Caco-2 (cell line): ENCODE results near the gene HNRNPA2B1. TPM values are rescaled to one million over a fixed set of nuclear protein-coding genes. Genes with fewer than 3 reads are reported as not detected.

Experiments used
- BruUV-seq: library from RNA; stranded (reverse); fragments of 400-500 nt; replicated peaks from 2 replicates; lab custom pipeline; 2021; lab: Mats Ljungman, UMichigan
- CTCF ChIA-PET: fragments of 300-600 bp; sonication (Branson Sonifier 250); formaldehyde crosslinking; loops from one replicate; lab custom pipeline; 2022; ENCODE audit warnings: antibody characterized with exemption; lab: Charles Lee
- POLR2A ChIA-PET: fragments of 300-600 bp; sonication (Branson Sonifier 250); formaldehyde crosslinking; loops from one replicate; lab custom pipeline; 2022; ENCODE audit warnings: antibody characterized with exemption; lab: Charles Lee
- DNase-seq, 2 experiments: peaks; one replicate each; pipeline versions ENCODE4 v3.0.0 to v3.0.0-alpha.2; 2020 to 2022
- H3K27me3 ChIP-seq: replicated peaks from 2 replicates; pipeline ENCODE4 v1.6.0; 2011; ENCODE audit warnings: low read length; ENCODE audit not compliant: control insufficient read depth, insufficient read depth
- H3K36me3 ChIP-seq: 2 replicates; pipeline ENCODE4 v1.5.1; 2011; ENCODE audit warnings: low read length; ENCODE audit not compliant: control insufficient read depth, insufficient read depth
- H3K4me1 ChIP-seq: fragments of 250-450 bp; sonication (Bioruptor Pico); 2 replicates; pipeline ENCODE4 v1.5.1; 2020; ENCODE audit warnings: mild to moderate bottlenecking
- H3K4me3 ChIP-seq: 2 replicates; pipeline ENCODE4 v1.5.1; 2011; ENCODE audit warnings: low read depth, mild to moderate bottlenecking, control low read depth, low read length
- H3K9me3 ChIP-seq: fragments of 250-450 bp; sonication (Bioruptor Pico); 2 replicates; pipeline ENCODE4 v1.5.1; 2020; ENCODE audit warnings: mild to moderate bottlenecking, moderate library complexity
- H3K27ac Mint-ChIP-seq: one replicate; pipeline ENCODE4 v1.8.0; 2022; ENCODE audit warnings: mixed read lengths; ENCODE audit not compliant: unreplicated experiment
- H3K27me3 Mint-ChIP-seq: one replicate; pipeline ENCODE4 v1.8.0; 2022; ENCODE audit warnings: mixed read lengths; ENCODE audit not compliant: insufficient read depth, unreplicated experiment
- H3K36me3 Mint-ChIP-seq: one replicate; pipeline ENCODE4 v1.8.0; 2022; ENCODE audit warnings: mild to moderate bottlenecking, mixed read lengths; ENCODE audit not compliant: insufficient read depth, unreplicated experiment
- H3K4me1 Mint-ChIP-seq: one replicate; pipeline ENCODE4 v1.8.0; 2022; ENCODE audit warnings: low read depth, mixed read lengths; ENCODE audit not compliant: unreplicated experiment
- H3K4me3 Mint-ChIP-seq: one replicate; pipeline ENCODE4 v1.8.0; 2022; ENCODE audit warnings: mild to moderate bottlenecking, moderate library complexity, mixed read lengths; ENCODE audit not compliant: unreplicated experiment
- H3K9me3 Mint-ChIP-seq: one replicate; pipeline ENCODE4 v1.8.0; 2022; ENCODE audit warnings: mixed read lengths; ENCODE audit not compliant: unreplicated experiment
- intact Hi-C: fragments of 100-400 bp; cut with micrococcal nuclease; formaldehyde crosslinking; loops from one replicate; pipeline ENCODE4 v1.10.0; 2022; ENCODE audit not compliant: unreplicated experiment
- total RNA-seq: library from RNA; stranded (reverse); gene quantifications from 2 replicates; pipeline ENCODE4 v1.2.3, GENCODE V29; 2022
- TF ChIP-seq, protein P1 (sequence below), 2 experiments: fragments of 200-600 bp in 1 of 2; IDR thresholded peaks; 1 replicate in 1 of 2; 2 replicates in 1 of 2; pipeline versions ENCODE4 v1.5.1 to v1.8.0; 2011 to 2022; ENCODE audit warnings: antibody characterized with exemption in 1 of 2, control low read depth in 1 of 2, inconsistent platforms in 1 of 2, low read depth in 1 of 2, low read length in 1 of 2, mild to moderate bottlenecking in 1 of 2, moderate library complexity in 1 of 2; ENCODE audit not compliant: insufficient read depth in 1 of 2, severe bottlenecking in 1 of 2, unreplicated experiment in 1 of 2

HNRNPA2B1 gene
- total RNA-seq, 1 experiment from 2014 or later, result 799 TPM

DNA sequence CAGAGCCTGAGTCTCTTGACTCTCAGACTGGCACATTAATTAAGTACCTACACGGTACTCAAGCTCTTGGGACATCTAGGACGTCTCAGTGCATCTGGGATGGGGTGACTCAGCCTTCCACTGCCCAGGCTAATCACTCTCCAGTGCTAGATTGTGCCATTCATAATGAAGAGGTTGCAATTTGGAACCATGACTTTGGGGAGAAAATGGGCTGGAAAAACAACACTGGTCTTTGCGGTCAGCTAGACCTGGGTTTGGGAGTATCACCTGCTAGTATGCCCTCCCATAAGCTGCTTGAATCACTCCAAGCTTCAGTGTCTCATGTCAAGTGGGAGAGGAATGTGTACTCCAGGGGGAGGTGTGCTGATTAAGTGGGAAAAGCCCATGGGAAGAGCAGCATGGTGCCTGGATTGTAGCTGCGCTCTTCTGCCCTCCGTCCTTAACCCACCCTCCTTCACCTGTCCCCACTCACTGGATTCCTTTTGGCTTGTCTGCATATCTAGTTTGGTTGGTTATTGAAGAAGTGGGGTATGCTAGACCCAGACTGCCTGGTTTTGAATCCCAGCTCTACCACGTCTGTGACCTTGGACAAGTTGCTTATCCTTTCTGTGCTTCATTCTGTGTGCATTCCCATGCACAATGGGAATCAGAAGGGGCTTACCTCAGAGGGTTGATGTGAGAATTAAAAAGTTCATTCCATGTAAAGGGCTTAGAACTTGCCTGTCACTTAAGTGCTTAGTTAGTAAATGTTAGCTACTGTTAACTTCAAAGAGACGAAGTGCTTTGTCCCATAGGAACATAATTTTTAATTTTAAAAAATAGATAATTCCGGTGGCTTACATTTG is 44.8 kb downstream of the HNRNPA2B1 start:
- Histone ChIP-seq H3K36me3 (no peaks in the 10 kb centered on the region; the same call in 1 of the 2 replicates), H3K4me3 (no peak overlapping the region), H3K27me3 (no peaks in the 10 kb centered on the region), H3K4me1 (peaks cover 78% of the 10 kb centered on the region), H3K9me3 (no peaks in the 10 kb centered on the region)
- no TSS peak for BruUV-seq
- H3K36me3 Mint-ChIP-seq, result peaks cover 26% of the 10 kb centered on the region
- CTCF ChIA-PET, result interaction anchor here (0.5 to 1.5 kb wide), 5 partner anchors 10 to 214 kb away, joined by 3 to 4 read pairs (median 3); partner anchors contain the start of gene HNRNPA2B1
- H3K27me3 Mint-ChIP-seq, result no peaks in the 10 kb centered on the region
- POLR2A ChIA-PET, result interaction anchor here (1.1 kb wide), 1 partner anchor 46 kb away, joined by 5 read pairs; the partner anchor contains the start of gene CBX3
- H3K4me3 Mint-ChIP-seq, result no peak overlapping the region
- DNase-seq, result no peak
- H3K27ac Mint-ChIP-seq, result peak overlapping the region; percentile 64
- TF ChIP-seq, protein P1, sequence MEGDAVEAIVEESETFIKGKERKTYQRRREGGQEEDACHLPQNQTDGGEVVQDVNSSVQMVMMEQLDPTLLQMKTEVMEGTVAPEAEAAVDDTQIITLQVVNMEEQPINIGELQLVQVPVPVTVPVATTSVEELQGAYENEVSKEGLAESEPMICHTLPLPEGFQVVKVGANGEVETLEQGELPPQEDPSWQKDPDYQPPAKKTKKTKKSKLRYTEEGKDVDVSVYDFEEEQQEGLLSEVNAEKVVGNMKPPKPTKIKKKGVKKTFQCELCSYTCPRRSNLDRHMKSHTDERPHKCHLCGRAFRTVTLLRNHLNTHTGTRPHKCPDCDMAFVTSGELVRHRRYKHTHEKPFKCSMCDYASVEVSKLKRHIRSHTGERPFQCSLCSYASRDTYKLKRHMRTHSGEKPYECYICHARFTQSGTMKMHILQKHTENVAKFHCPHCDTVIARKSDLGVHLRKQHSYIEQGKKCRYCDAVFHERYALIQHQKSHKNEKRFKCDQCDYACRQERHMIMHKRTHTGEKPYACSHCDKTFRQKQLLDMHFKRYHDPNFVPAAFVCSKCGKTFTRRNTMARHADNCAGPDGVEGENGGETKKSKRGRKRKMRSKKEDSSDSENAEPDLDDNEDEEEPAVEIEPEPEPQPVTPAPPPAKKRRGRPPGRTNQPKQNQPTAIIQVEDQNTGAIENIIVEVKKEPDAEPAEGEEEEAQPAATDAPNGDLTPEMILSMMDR (IDR thresholded peaks at IDR 0.05; ENCODE audit: insufficient read depth in 1 of 2, low read depth in 1 of 2, low read length in 1 of 2, severe bottlenecking in 1 of 2, unreplicated experiment in 1 of 2), result no peak
- H3K9me3 Mint-ChIP-seq, result no peaks in the 10 kb centered on the region
- peaks cover 47% of the 10 kb centered on the region for H3K4me1 Mint-ChIP-seq
- intact Hi-C loops, result loop anchor here (5.0 to 10.0 kb wide), 2 partner anchors 73 to 151 kb away; no protein-coding TSS in a partner anchor

DNA sequence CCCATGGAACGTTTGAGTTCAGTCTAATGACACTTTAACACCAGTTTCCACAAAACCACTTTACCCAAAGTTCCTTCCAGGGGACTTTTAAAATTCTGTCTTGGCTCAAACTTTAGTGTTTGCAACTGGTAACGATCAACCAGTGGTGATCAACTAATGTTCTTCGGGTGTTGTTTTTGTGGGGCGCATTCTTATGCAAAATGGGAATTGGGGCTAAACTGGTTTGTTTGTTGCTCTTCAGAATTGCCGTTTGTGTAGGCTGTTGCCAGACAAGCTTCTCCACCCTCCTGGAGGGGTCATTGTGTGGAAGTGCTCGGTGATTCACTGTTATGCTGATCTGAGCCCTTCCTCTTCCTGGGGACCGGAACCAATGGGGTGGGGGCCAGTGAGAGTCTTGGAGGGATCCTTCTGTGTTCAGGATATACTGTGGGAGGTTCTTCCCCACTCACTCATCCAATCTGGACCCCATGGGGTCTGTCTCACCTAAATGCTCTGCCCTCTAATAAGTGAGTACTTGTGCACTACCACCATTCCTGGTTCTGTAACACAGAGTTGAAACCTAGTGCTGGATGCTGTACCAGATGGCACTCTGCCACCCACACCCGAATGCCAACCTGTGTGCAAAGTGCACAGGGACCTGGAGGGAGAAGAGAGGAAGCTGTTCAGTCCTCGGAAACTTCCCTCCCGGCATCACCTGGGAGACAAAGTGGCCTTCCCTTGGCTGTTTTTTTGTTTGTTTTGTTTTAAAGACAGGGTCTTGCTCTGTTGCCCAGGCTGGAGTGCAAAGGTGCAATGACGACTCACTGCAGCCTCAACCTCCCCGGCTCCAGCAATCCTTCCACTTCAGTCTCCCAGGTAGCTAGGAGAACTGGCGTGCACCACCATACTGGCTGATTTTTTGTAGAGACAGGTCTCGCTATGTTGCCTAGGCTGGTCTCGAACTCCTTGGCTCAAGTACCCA is 46.4 kb downstream of the HNRNPA2B1 start:
- peak overlapping the region; percentile 77 for H3K4me3 ChIP-seq
- no peaks in the 10 kb centered on the region for H3K27me3 ChIP-seq
- H3K9me3 ChIP-seq, result no peaks in the 10 kb centered on the region
- H3K4me1 ChIP-seq, result peaks cover 62% of the 10 kb centered on the region
- TF ChIP-seq, protein P1 (IDR thresholded peaks at IDR 0.05; ENCODE audit: insufficient read depth in 1 of 2, low read depth in 1 of 2, low read length in 1 of 2, severe bottlenecking in 1 of 2, unreplicated experiment in 1 of 2), result no peak
- no peaks in the 10 kb centered on the region; the same call in 1 of the 2 replicates for H3K36me3 ChIP-seq
- ChIA-PET CTCF (no interaction called here), POLR2A (no interaction called here)
- H3K36me3 Mint-ChIP-seq, result peaks cover 19% of the 10 kb centered on the region
- peak overlapping the region; percentile 91 for H3K4me3 Mint-ChIP-seq
- H3K27ac Mint-ChIP-seq, result peak overlapping the region; percentile 66
- intact Hi-C loops, result loop anchor here (1.0 to 10.0 kb wide), 3 partner anchors 25 to 149 kb away; no protein-coding TSS in a partner anchor
- BruUV-seq, result no TSS peak
- DNase-seq, result no peak
- no peaks in the 10 kb centered on the region for H3K27me3 Mint-ChIP-seq
- no peaks in the 10 kb centered on the region for H3K9me3 Mint-ChIP-seq
- peaks cover 43% of the 10 kb centered on the region for H3K4me1 Mint-ChIP-seq
